HG02885 (cell line): ENCODE data around the gene KCNQ1OT1.

Experiments
- ATAC-seq: cut with Tn5 transposase; IDR thresholded peaks from one replicate; pipeline ENCODE4 v1.9.1; 2021; ENCODE audit warnings: mild to moderate bottlenecking; ENCODE audit not compliant: unreplicated experiment, poor library complexity

Gene KCNQ1OT1

GRCh38 chr11:2672553-2673249 lies 27.1 kb downstream of the KCNQ1OT1 start:
- ATAC-seq: no peak

GRCh38 chr11:2671748-2672147 lies 28.0 kb downstream of the KCNQ1OT1 start:
- no peak for ATAC-seq

- ATAC-seq: no peak
These were observed 29.2 kb downstream of the KCNQ1OT1 start for GRCh38 chr11:2670541-2671100.

- no peak for ATAC-seq
These were observed 29.9 kb downstream of the KCNQ1OT1 start for GRCh38 chr11:2669634-2670469.

- no peak for ATAC-seq
These were observed 30.9 kb downstream of the KCNQ1OT1 start for GRCh38 chr11:2668876-2669275.

GRCh38 chr11:2667940-2668339 lies 31.9 kb downstream of the KCNQ1OT1 start:
- no peak for ATAC-seq

DNA sequence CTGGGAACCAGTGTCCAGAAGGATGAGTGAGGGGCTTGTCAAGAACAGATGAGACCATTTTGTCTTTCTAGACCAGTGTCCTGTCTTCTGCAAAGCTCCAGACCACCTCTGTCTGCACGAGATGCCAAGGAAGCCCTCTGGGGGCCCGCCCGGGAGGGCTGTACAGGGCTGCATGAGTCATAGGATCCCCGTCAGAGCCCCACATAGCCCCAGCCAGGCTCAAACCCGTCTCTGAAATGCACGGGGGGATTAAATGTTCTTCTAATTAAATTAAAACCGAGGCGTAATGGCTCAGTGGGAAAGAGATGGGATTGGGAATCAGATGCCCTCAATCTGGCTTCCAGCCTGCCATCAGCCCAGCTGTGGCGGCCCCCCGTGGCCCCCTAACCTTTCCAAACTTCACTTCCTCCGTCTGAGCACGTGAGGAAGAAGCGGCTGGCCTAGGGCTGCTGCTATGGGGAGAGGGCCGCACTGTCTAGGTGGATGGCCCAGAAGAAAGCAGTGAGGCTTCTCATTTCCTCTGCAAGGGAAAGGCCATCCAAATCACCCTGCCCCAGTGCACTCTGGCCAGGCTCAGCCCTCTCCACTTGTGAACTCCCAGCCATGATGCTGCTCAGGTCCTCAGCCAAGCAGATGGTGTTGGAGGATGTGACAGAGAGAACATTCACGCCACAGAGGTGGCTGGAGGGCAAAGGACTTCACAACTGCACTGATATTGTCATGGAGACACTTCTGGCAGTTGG lies 32.8 kb downstream of the KCNQ1OT1 start:
- no peak for ATAC-seq

GRCh38 chr11:2666401-2666741 lies 33.4 kb downstream of the KCNQ1OT1 start:
- no peak for ATAC-seq

DNA sequence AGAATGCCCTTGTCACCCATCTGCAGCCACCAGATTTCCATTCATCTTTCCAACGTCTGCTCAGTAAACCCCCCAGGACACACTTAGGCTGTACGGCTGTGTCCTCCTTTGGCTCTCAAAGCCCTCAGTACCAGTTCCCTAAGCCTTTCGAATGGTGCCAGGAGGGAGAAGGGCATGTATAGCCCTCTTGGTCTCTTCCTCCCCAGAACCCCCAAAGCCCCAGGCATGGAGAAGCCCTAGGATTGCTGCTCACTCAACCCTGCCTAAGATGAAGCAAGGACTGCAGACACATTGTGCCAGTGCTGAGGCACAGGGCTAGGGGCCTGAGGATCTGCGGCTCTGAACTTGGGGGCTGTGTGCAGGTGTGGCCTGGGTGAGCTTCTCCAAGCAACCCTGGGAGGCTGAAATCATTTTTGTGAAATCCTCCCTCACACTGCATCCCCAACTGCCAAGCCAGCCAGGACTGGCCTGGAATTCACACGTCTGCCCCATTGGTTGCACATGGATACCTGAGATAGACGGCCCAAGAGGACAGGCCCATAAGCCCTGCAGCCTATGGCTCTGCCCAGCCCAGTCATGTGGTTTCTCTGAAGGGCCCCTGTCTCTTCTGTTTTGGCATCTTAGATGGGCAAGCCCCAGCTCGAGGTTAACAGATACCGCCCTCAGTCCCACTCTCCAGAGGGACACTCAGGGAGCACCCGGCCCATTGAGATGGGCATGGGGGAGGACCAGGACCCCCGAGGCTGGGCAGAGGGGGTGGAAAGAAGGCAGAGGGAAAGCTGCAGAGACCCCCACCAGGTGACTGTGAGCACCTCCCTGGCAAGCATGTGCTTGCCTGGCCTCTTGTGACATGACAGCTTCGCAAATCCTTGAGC lies 34.0 kb downstream of the KCNQ1OT1 start:
- ATAC-seq: no peak

DNA sequence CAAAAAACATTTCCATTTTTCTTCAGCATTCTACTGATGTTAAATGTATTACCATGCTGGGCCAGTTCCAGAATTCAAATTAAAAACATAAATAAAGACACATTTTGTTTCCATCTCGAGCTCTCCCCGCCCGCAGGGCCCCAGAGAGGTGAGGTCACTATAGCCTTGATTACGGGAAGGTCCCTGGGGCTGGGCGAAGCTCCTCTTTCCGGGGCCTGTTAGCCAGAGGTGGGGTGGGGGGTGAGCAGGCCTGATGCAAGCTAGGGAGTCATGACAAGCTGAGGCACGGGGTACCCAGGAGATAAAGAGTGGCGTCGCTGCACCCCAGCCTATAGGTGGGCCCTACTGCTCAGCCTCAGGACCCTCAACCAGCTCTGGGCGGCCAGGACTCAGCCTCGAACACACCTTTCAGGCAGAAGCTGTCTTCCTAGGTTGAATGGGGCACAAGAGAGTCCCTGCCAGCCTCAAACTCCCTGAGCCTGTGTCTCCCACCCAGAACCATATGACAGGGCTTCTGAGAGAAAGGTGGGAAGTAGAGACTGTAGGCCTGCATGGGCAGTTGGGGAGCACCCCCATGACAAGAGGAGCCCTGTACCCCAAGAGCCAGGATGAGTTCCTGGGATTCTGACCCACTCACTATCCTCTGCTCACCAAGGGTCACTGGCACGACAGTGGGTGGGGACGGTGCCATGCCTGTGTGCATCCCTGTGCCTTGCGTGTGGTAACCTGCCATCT lies 34.8 kb downstream of the KCNQ1OT1 start:
- no peak for ATAC-seq

GRCh38 chr11:2664376-2664775 lies 35.4 kb downstream of the KCNQ1OT1 start:
- ATAC-seq: no peak

DNA sequence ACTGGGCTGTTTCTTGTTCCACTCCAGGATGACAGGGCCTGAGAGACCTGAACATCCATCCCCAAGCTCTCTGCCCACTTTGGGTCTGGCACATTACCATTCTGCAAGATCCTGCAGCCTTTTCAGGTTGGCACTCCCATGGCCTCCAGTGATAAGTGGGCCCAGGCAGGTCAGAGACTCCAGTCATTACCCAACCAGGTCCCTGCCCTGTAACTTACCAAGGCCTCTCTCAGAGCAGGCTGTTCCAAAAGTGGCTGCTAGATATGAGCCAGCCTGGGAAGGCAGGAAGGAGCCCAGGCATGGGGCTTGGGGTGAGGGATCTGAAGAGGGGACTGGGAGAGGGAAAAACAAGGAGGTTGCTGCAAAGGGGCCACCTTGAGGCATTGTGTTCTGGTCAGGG lies 35.9 kb downstream of the KCNQ1OT1 start:
- no peak for ATAC-seq

- no peak for ATAC-seq
These were observed 36.3 kb downstream of the KCNQ1OT1 start for GRCh38 chr11:2663506-2663905.

DNA sequence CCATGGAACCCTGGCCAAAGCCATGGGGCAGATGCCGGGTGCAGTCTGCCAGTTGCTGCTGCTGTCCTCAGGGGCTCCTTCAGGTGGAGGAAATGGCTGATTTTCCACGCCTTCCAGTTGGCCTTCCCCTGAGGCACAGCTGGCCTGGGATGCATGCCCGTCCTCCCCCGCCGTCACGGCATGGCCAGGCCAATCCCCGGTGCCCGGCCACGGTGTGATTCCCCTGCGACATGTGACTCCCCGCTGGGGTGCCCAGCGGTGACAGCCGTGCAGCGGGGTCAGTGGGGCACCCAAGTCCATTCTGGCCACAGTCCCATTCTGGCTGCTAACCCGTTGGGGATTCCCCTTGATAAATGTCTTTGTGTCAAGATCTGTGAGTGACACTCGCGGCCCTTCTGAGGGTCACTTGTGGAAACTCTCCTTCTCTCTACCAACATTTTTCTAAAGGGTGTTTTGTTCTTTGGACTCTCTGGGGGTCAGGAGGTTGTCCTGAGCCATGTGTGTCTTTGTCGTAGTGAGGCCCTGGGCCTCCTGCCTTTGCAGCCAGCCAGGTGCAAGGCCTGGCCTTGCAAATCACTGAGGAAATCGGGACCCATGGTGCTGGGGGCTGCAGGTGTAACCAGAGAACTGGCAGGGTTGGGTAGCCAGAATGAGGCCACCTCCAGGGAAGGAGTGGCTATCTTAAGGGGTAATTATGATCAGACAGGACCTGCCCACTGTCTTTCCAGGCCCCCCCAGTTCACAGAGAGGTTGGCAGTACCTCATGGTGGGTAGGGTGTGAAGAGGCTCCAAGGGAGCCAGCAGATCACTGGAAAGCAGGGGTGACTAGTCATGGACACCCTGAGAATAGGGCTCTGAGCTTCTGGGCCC lies 37.1 kb downstream of the KCNQ1OT1 start:
- no peak for ATAC-seq

DNA sequence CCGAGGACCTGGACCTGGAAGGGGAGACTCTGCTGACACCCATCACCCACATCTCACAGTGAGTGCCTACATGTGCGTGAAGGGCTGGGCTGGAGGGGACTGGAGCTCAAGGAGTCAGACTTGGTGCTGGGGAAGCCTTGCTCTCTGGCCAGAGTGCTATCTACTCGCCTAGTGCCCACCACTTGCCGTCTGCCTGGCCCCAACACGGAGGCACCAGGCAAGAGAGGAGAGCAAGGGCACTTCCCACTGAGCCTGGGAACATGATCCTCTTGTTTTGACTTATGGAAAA lies 37.8 kb downstream of the KCNQ1OT1 start:
- no peak for ATAC-seq

DNA sequence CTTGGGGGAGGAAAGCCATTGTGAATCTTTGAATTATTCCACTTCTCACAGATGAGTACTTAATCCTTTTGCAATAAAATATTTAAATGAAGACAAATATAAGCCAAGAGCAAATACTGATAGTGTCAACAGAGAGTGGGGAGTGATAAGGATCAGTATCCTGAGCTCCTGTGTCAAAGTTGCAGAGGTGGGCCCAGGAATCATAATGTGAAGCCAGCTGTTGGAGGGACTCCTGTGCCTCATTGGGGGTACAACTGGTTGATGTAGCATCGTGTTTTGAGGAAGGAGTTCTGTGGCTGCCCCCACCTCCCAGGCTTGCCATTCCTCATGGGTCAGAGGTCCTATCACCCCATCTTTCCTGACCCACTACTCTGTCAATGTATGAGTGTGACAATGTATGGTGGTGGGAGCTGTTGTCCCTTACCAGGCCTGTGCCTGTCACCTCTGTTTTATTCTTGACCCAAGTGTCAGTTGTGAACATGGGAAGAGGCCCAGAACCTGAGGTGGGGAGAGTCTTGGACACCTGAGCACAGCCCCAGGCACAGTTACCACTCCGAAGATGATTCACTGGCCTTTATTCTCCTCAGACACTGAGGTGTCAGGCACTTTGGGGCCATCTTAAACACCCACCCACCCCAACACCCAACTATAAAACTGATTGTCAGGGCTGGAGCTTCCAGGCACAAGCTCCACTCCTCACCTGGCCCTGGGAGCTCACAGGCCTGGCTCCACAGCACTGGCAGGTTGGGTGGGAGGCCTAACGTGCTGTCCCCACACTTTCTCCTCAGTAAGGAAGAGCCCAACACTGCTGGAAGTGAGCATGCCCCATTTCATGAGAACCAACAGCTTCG lies 38.4 kb downstream of the KCNQ1OT1 start:
- ATAC-seq: no peak

- no peak for ATAC-seq
These were observed 39.3 kb downstream of the KCNQ1OT1 start for GRCh38 chr11:2660357-2660939.
